ENCODE results near the gene TGM4.

Gene TGM4

DNA sequence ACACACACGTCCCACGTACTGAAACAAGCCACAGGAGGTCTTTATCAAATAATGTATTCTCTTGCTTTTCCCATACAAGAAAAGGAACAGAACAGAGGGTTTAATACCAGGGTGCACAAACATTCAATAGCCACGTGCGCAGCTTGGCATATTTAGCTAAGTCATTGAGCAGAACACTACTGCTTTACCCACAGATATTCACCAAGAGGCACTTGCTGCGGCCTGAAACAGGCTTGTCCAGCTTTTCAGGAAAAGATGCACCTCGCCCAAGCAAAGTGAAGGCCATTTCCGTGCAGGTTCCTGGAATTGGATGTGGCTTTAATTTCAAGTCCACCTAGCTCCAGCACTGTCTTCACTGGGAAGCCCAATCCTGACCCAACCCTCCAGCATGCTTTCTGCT lies 84.0 kb downstream of the TGM4 start:
- no peak for DNase-seq

DNA sequence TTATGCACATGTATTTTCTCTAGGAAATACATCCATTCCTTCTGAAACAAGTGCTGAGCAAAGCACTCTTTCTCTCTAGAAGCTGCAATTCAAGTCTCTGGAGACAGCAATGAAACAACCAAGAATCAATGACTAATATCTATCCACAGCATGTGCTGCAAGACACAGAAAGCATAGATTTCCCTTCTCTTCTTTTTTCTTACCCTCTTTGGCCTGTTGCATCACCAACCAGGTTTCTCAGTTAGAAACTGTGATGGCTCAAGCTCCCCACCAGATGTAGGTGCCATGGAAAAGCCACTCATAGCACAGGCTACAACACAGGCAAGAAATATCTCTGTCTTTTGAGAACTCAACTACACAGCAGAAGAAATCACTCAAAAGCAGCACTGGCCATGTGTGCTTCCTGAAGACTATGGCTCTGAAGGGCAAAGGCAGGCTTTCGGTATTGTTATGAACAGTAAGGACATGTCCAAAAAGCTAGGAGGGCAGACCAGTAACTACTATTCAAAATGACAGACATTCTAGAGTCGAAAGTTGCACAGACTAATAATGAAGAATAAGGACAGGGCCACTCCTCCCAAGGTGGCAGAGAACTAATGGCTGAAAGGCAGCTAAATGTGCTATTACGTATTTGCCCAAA lies 86.1 kb downstream of the TGM4 start:
- no peak for DNase-seq

GRCh38 chr3:44961888-44962287 lies 87.5 kb downstream of the TGM4 start:
- DNase-seq, result no peak

DNA sequence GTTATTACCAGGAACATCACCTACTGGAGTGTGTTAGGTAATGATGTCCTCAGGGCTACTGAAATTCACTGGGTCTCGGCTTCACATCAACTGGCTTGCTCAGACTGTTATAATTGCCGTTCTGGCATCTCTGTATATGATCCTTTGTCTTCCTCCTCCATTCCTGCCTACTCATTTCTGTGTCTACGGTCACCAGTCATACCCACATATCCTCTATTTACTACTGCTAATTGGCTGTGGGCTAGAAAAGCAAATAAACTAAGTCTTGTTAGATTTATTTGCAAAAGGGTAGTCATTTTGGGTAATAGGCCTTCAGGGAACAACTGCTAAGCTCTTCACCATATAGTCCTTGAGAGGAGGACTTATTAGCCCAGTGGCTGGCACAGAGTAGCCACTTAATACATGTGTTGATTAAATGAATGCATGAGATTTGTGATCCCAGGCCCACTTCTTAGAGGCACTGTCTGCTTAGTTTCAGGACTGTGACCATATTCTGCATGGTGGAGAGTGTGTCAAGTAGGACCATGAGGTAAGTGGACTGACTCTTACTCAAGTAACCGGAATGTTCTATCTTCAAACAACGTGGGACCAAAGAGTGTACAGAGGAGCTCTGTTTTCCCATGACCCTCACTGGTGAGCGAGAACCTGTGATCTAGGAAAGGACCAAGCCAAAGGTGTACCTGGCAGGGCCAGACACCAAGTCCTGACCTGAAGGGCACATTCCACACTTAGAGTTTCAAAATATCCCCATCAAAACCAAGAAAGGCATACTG lies 88.4 kb downstream of the TGM4 start:
- no peak for DNase-seq

DNA sequence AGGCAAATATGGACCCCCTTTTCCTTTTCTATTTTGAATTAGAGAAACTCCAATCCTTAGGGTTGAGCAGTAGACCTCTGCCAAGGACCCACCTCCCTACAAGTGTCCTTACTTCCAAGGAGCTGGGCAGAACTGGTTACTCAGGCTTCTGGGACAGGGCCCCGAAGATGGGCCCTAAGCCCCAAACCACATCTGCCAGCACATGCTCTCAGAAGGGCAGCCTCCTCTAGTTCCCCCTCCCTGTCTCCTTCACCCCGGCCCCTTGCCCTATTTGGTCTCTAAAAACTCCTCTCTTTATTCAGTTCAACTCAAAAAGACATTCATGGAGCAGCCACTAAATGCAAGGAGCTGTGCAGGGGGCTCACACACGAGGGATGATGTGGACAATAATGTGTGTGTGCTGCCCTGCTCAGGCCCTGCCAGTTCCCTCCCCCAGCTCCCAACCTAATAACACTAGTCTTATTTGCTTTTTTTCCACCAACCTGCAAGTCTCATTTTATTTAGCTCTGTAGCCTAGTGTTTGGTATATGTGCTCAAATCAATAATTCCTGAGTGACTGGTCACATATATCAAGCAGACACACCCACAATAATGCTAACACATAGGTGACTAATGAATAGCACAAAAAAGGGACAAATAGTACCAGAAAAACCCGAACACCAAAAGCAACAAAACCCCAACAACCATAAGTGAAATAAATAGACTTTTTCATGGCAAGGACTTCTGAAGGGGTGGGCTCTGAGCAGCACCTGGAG lies 89.3 kb downstream of the TGM4 start:
- no peak for DNase-seq
